ENCODE measurements around the gene CEP57. TPM values are rescaled to one million over a fixed set of nuclear protein-coding genes. Genes with fewer than 3 reads are reported as not detected.

The CEP57 gene
- total RNA-seq, 2 experiments from 2014 or later = 43.5 to 46.6 TPM

- Histone ChIP-seq H3K27ac (ENCODE audit: low read depth in 1 of 2, low read length in 2 of 2) (no peak overlapping the region), H3K27me3 (ENCODE audit: control insufficient read depth in 1 of 2, insufficient read depth in 2 of 2, low read length in 2 of 2) (no peaks in the 10 kb centered on the region), H3K4me3 (ENCODE audit: low read length) (no peak overlapping the region), H3K9me3 (ENCODE audit: control insufficient read depth in 1 of 2, insufficient read depth in 1 of 2, low read length in 2 of 2) (no peaks in the 10 kb centered on the region), H3K36me3 (ENCODE audit: insufficient read depth, low read length) (peaks cover 14% of the 10 kb centered on the region), H3K4me1 (ENCODE audit: insufficient read depth, low read length) (no peaks in the 10 kb centered on the region)
- ChIA-PET CTCF (interaction anchor here (0.9 to 1.9 kb wide), 5 partner anchors 13 to 1346 kb away, joined by 3 to 6 read pairs (median 4); partner anchors contain the start of gene MAML2), POLR2A (interaction anchor here (0.6 to 1.6 kb wide), 4 partner anchors 67 to 545 kb away, joined by 3 to 6 read pairs (median 4); partner anchors contain the start of genes CCDC82 and JRKL)
- peak; percentile 27 for TF ChIP-seq CTCF (IDR thresholded peaks at IDR 0.05)
- Mint-ChIP-seq H3K4me1 (ENCODE audit: low read depth) (no peaks in the 10 kb centered on the region), H3K27me3 (no peaks in the 10 kb centered on the region), H3K27ac (no peak overlapping the region), H3K9me3 (no peaks in the 10 kb centered on the region), H3K36me3 (ENCODE audit: low read depth) (peaks cover 40% of the 10 kb centered on the region), H3K4me3 (no peak overlapping the region)
- ATAC-seq (ENCODE audit: poor library complexity) (peak; percentile 65), DNase-seq (peak in 9 of 14 experiments; percentile 2 to 48 (median 17))
- intact Hi-C loops (cut with DNase I, micrococcal nuclease) = loop anchor here in 1 of 2 experiments (1.0 kb wide), 1 partner anchor 494 kb away; the partner anchor contains the start of gene MAML2
Observed at GRCh38 chr11:95849087-95849825, 59.0 kb downstream of the CEP57 start.

- CTCF ChIA-PET = interaction anchor here (0.9 to 1.9 kb wide), 2 partner anchors 493 to 1347 kb away, joined by 3 to 6 read pairs; partner anchors contain the start of gene MAML2
- Mint-ChIP-seq H3K36me3 (ENCODE audit: low read depth) (peaks cover 33% of the 10 kb centered on the region), H3K27me3 (no peaks in the 10 kb centered on the region), H3K4me1 (ENCODE audit: low read depth) (no peaks in the 10 kb centered on the region), H3K4me3 (no peak overlapping the region), H3K9me3 (no peaks in the 10 kb centered on the region), H3K27ac (no peak overlapping the region)
- no peak for ATAC-seq (ENCODE audit: poor library complexity)
- Histone ChIP-seq H3K4me3 (ENCODE audit: low read length) (no peak overlapping the region), H3K9me3 (ENCODE audit: control insufficient read depth in 1 of 2, insufficient read depth in 1 of 2, low read length in 2 of 2) (no peaks in the 10 kb centered on the region), H3K27ac (ENCODE audit: low read depth in 1 of 2, low read length in 2 of 2) (no peak overlapping the region), H3K4me1 (ENCODE audit: insufficient read depth, low read length) (no peaks in the 10 kb centered on the region), H3K36me3 (ENCODE audit: insufficient read depth, low read length) (peaks cover 8% of the 10 kb centered on the region), H3K27me3 (ENCODE audit: control insufficient read depth in 1 of 2, insufficient read depth in 2 of 2, low read length in 2 of 2) (no peaks in the 10 kb centered on the region)
- POLR2A ChIA-PET = interaction anchor here (0.8 to 1.6 kb wide), 2 partner anchors 59 to 540 kb away, joined by 3 to 6 read pairs; partner anchors contain the start of genes CCDC82, CEP57 and JRKL
- no peak for DNase-seq
- intact Hi-C loops (cut with DNase I, micrococcal nuclease) = no loop called here
- no peak for TF ChIP-seq CTCF (IDR thresholded peaks at IDR 0.05)
Observed at GRCh38 chr11:95850137-95850536, 59.8 kb downstream of the CEP57 start.

GRCh38 chr11:95853138-95853537, 62.8 kb downstream of the CEP57 start:
- ChIA-PET POLR2A (interaction anchor here (0.5 kb wide), 1 partner anchor 479 kb away, joined by 3 read pairs; no protein-coding TSS in a partner anchor), CTCF (no interaction called here)
- Mint-ChIP-seq H3K27me3 (no peaks in the 10 kb centered on the region), H3K9me3 (no peaks in the 10 kb centered on the region), H3K4me3 (no peak overlapping the region), H3K36me3 (ENCODE audit: low read depth) (peaks cover 30% of the 10 kb centered on the region), H3K27ac (no peak overlapping the region), H3K4me1 (ENCODE audit: low read depth) (no peaks in the 10 kb centered on the region)
- DNase-seq (no peak), ATAC-seq (ENCODE audit: poor library complexity) (no peak)
- intact Hi-C loops (cut with DNase I, micrococcal nuclease) = no loop called here
- Histone ChIP-seq H3K27me3 (ENCODE audit: control insufficient read depth in 1 of 2, insufficient read depth in 2 of 2, low read length in 2 of 2) (no peaks in the 10 kb centered on the region), H3K36me3 (ENCODE audit: insufficient read depth, low read length) (peaks cover 8% of the 10 kb centered on the region), H3K4me3 (ENCODE audit: low read length) (no peak overlapping the region), H3K9me3 (ENCODE audit: control insufficient read depth in 1 of 2, insufficient read depth in 1 of 2, low read length in 2 of 2) (no peaks in the 10 kb centered on the region), H3K27ac (ENCODE audit: low read depth in 1 of 2, low read length in 2 of 2) (no peak overlapping the region), H3K4me1 (ENCODE audit: insufficient read depth, low read length) (no peaks in the 10 kb centered on the region)
- TF ChIP-seq CTCF (IDR thresholded peaks at IDR 0.05) = no peak
